GM21360 (cell line): ENCODE results near the gene MECR.
A peak's percentile ranks its signal among the peaks of the same experiment; 100 is the strongest.

ENCODE experiments used
- ATAC-seq: cut with Tn5 transposase; IDR thresholded peaks from one replicate; pipeline ENCODE4 v1.9.1; 2021; ENCODE audit warnings: mild to moderate bottlenecking, moderate library complexity; ENCODE audit not compliant: unreplicated experiment

Gene MECR, protein sequence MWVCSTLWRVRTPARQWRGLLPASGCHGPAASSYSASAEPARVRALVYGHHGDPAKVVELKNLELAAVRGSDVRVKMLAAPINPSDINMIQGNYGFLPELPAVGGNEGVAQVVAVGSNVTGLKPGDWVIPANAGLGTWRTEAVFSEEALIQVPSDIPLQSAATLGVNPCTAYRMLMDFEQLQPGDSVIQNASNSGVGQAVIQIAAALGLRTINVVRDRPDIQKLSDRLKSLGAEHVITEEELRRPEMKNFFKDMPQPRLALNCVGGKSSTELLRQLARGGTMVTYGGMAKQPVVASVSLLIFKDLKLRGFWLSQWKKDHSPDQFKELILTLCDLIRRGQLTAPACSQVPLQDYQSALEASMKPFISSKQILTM

GRCh38 chr1:29230553-29231378, at the start of gene MECR:
Gene MECR, minus strand, starts transcription at chr1:29230934. Its CDS starts 28 bp downstream, at chr1:29230906.
- ATAC-seq: peak; percentile 83

GRCh38 chr1:29279951-29280391, 49.2 kb upstream of the MECR start:
- ATAC-seq: no peak

DNA sequence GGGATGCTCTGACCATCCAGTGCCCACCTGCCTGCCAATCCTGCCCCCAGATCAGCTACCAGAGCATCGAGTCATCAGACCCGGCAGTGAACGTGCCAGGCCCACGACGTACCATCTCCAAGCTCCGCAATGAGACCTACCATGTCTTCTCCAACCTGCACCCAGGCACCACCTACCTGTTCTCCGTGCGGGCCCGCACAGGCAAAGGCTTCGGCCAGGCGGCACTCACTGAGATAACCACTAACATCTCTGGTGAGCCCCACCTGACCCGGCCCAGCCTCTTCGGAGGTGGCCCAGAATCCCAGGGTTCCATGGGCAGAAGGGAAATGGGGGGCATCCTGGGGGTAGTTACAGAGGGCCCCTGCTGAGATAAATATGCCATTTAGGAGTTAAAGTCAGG, 48.7 kb upstream of the MECR start:
- ATAC-seq: no peak

DNA sequence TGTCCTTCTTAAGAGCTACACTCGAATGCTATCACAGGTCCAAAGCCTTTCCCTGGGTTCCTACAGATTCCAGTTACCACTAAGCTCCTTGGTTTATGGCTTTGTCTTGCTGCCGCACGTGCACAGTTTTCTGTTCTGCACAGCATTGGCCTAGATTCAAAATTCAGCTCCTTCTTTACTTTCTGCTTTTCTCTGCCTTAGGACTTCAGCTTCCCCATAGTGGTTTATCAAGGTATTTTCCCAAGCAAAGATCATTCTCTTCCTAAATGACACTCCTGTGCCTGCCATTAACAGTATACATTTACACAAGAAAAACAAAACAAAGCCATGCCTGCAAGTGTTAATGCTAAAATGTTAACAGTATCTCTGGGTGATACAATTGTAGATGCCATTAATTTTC, 47.4 kb upstream of the MECR start:
- ATAC-seq: no peak

GRCh38 chr1:29275435-29275834, 44.7 kb upstream of the MECR start:
- ATAC-seq: no peak

DNA sequence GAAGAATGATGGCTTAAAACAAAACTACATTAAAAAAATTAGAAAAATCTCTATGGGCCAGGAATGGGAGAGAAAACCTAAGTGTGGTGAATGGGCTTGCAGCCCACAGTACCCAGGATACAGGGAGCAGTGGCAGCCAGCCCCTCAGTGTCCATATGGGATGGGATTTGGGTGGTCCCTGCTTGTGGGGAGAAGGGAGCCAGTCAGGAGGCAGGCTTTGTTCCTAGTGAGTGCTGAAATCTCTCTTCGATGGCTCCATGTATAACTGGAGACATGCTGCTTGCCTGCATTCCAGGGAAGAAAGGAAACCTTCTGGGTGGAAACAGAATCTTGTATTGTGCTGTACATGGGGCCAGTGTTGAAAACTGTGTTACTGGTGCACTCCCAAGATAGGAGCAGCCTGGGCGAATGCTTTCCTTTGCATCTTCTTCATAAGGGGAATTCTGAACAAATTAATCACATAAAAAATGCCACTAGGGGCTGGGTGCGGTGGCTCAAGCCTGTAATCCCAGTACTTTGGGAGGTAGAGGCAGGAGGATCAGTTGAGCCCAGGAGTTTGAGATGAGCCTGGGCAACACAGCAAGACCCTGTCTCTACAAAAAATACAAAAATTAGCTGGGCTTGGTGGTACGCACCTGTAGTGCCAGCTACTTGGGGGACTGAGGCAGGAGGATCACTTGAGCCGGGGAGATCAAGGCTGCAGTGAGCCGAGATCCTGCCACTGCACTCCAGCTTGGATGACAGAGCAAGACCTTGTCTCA, 41.6 kb upstream of the MECR start:
- no peak for ATAC-seq

DNA sequence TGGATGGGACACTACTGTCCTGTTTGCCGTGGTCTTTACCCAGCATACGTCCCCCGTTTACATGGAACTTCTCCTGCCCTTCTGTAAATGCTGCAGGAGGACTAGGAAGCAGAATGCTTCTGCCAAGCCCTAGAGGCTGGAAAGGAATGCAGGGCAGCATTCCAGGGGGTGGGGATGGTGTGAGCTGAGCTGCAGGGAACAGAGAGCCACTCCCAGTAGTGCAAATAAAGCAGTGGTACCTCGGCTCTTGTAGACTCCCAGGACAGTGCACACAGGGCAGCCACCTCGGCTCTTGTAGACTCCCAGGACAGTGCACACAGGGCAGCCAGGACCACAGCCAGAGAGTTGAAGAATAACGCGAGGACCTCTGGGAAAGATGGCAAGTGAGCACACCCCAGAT, 41.0 kb upstream of the MECR start:
- ATAC-seq: no peak

DNA sequence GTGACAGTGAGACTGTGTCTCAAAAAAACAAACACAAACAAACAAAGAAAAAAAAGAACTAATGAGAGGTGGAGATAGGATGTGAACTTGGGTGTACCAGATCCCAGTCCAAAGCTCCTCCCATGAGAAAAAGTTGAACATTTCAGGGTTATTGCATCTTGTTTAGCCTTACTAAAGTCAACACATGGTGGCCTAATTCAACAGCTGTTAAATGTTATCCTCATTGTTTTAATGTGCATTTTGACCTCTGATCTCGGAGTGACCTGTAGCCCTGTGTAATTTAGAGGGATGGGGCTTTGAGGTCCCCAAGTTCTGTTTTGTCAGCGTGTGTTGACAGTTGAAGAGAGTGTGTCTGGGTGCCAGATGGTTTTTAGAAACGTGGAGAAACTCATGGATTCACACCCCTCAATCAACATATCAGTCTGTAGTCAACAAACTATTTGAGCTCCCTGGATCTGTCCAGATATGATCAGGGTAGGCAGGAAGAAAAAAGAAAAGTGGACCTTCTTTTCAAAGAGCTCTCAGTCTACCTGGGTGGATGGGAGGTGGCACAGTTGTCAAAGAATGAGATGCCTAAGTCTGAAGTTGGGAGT, 40.3 kb upstream of the MECR start:
- ATAC-seq: no peak

DNA sequence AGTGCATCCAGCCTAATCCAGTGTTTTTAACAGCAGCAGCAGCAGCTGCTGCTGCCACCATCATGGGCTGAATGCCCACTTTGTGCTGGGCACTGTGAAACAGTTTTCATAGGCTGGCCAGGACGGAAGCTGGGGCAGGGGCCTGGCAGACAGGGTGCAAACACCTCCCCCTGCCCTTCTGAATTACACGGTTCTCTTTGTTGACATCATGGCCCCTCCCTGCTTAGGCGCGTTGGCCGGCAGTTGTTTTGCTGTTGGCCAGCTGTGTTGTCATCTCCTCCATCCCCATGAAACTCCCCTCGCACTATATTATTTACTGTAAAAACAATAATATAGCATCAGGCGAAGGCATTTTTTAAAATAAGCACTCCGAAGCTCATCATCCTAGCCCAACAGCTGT, 38.6 kb upstream of the MECR start:
- ATAC-seq: no peak

DNA sequence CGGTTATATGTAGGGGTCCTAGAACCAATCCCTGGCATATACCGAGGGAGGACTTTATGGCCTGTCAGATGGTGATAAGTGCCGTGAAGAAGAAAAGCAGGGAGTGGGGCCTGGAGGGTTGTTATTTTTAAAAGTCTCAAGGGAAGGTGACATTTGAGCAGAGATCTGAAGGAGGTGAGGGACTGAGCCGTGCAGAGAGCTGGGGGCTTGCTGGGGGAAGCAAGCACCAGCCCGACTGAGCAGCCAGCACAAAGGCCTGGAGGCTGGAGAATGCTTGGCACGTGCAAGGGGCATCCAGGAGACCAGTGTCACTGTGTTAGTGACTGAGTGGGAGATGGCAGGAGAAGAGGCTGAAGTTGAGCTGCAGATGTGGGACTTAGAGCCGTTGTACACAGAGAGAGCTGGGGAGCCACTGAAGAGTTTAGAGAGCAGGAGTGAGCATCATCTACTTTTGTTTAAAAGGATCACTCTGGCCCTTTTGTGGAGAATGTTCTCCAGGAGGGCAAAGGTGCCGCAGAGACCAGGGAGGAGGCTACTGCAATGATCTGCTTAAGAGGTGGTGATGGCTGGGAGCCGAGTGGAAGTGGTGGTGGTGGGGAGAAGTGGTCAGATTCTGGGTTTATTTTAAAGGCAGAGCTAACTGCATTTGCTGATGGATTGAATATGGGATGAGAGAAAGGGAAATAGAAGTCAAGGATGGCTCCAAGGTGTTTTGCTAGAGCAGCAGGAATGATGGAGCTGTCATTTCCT, 36.8 kb upstream of the MECR start:
- ATAC-seq: no peak

- ATAC-seq: no peak
Observed at GRCh38 chr1:29266912-29267311, 36.2 kb upstream of the MECR start.

DNA sequence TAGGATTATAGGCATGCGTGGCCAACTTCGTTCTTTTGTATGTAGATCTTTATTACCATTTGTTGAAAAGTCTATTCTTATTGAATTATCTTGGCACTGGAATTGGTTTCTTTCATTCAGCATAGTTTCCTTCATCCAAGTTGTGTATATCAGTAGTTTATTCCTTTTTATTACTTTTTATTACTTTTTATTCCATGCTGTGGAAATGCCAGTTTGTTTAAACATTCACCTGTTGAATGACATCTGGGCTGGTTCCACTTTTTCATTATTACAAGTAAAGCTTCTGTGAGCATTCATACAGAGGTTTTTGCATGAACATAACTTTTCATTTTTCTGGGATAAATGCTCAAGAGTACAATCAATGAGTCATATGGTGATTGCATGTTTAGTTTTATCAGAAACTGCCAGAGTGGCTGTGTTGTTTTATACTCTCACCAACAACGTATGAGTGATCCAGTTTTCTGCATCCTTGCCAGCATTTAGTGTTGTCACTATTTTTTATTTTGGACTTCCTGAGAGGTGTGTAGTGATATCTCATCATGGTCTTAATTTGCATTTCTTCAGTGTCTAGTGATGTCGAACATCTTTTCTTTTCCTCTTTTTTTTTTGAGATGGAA, 34.1 kb upstream of the MECR start:
- ATAC-seq: no peak

DNA sequence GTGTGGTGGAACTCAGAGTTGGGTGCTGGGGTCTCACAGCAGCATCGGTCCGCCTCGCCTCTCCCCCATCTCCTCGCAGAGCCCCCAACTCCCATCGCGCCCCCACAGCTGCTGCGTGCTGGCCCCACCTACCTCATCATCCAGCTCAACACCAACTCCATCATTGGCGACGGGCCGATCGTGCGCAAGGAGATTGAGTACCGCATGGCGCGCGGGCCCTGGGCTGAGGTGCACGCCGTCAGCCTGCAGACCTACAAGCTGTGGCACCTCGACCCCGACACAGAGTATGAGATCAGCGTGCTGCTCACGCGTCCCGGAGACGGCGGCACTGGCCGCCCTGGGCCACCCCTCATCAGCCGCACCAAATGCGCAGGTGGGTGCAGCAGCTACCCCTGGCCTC, 29.8 kb upstream of the MECR start:
- ATAC-seq: no peak

DNA sequence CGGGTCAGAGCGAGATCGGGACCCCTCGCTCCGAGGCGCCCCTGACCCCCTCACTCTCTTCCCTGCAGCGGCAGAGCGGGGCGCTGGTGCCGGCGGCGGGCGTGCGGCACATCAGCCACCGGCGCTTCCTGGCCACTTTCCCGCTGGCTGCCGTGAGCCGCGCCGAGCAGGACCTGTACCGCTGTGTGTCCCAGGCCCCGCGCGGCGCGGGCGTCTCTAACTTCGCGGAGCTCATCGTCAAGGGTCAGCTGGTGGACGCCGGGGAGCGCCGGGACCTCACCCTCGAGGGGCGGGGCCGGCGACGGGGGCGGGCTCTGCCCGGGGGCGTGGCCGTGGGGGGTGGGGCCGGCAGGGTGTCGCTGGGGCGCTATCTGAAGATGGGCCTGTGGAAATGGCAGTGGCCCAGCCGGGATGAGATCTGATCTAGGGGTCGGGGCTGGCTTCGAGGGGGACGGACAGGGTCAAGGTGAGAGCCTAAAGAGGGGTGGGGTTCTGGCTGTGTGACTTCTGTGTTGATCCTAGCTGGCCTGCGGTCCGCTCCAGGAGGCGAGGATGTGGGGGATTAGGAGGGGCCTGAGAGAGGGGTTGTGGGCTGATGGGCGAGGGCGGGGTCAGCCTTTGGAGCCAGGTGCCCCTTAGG, 29.2 kb upstream of the MECR start:
- no peak for ATAC-seq

- ATAC-seq: no peak
Observed at GRCh38 chr1:29258976-29259801, 28.5 kb upstream of the MECR start.

DNA sequence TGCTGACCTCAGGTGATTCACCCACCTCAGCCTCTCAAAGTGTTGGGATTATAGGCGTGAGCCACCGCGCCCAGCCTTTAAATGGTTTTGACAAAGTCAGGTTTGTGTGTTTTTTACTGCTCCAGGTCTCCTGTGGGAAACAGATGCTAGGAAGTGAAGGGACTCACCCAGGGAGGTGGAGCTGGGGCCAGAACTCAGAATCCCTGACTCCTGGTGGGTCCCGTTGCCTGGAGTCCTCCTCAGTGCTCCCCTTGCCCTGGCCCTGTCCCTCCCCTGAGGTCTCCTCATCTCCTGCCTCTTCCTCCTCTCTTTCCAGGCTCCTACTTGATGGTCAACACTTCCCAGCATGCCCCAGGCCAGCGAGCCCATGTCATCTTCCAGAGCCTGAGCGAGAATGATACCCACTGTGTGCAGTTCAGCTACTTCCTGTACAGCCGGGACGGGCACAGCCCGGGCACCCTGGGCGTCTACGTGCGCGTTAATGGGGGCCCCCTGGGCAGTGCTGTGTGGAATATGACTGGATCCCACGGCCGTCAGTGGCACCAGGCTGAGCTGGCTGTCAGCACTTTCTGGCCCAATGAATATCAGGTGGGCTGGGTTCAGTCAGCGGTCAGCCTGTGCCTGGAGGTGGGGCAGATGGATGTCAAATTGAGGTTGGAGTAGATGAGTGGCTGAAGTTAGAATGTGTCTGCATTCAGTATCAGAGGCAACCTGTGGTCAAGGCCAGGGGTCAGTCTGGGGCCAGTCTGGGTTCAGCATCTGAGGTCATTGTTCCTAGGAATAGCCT, 27.6 kb upstream of the MECR start:
- ATAC-seq: no peak

DNA sequence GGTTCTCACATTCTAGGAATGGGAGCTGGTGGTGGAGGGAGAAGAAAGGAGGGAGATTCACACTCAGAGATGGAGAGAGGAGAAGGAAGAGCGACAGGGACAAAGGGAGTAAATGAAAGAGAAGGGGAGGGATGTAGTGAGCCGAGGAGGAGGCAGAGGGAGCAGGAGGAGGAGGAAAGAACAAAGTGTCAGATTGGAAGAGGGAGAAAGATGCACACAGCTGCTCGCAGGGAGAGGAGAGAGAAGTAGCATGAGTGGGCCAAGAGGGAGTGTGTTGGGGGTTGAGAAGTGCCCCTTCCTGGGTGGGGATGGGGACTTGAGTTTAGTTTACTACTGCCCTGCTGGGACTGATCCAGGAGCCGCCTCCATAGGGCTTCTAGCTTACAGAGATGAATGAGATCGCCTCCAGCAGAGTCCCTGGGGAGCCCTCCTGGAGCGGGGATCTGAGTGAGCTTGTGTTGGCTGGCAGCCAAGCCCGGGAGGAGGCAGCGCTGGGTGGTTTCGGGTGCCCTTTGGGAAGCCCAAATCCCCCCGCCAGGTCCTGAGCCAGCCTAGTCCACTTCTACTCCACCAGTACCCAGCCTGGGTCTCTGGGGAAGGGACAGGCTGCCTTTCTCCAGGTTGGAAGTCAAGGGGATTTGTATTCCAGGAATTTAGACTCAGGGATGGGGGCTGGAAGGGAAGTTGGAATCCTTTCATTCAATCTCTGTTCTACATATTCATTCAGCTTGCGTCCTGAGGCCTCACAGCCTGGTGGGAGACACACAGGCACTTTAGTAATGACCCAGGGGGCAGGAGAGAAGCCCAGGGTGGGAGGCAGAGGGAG, 26.5 kb upstream of the MECR start:
- ATAC-seq: no peak
